Smooth muscle cell (in vitro differentiated cells): ENCODE results near the gene ATP9A. TPM values are rescaled to one million over a fixed set of nuclear protein-coding genes. Genes with fewer than 3 reads are reported as not detected.

ENCODE experiments used
- DNase-seq: peaks from one replicate; lab custom pipeline; 2025; ENCODE audit not compliant: unreplicated experiment; lab: John Stamatoyannopoulos, UW
- H2AFZ ChIP-seq: fragments of 200-600 bp; sonication (generic); 2 replicates; pipeline ENCODE4 v1.6.0; 2016; ENCODE audit warnings: antibody characterized with exemption, low read depth, mild to moderate bottlenecking
- H3F3A ChIP-seq: fragments of 200-600 bp; sonication (generic); 2 replicates; pipeline ENCODE4 v1.6.0; 2017; ENCODE audit warnings: antibody characterized with exemption, low read depth
- H3K27ac ChIP-seq: fragments of 200-600 bp; sonication (generic); 2 replicates; pipeline ENCODE4 v1.5.1; 2016; ENCODE audit warnings: low read depth, mild to moderate bottlenecking
- H3K27me3 ChIP-seq: fragments of 200-600 bp; sonication (generic); 2 replicates; pipeline ENCODE4 v1.6.1; 2016; ENCODE audit warnings: low read depth, mild to moderate bottlenecking
- H3K36me3 ChIP-seq: fragments of 200-600 bp; sonication (generic); 2 replicates; pipeline ENCODE4 v1.5.1; 2016; ENCODE audit warnings: low read depth
- H3K4me1 ChIP-seq: fragments of 200-600 bp; sonication (generic); 2 replicates; pipeline ENCODE4 v1.5.1; 2016; ENCODE audit warnings: low read depth
- H3K4me2 ChIP-seq: fragments of 200-600 bp; sonication (generic); 2 replicates; pipeline ENCODE4 v1.6.0; 2016; ENCODE audit warnings: mild to moderate bottlenecking
- H3K4me3 ChIP-seq: fragments of 200-600 bp; sonication (generic); 2 replicates; pipeline ENCODE4 v1.5.1; 2016; ENCODE audit warnings: mild to moderate bottlenecking
- H3K79me2 ChIP-seq: fragments of 200-600 bp; sonication (generic); 2 replicates; pipeline ENCODE4 v1.6.0; 2016; ENCODE audit warnings: low read depth, mild to moderate bottlenecking
- H3K9ac ChIP-seq: fragments of 200-600 bp; sonication (generic); 2 replicates; pipeline ENCODE4 v1.6.0; 2016; ENCODE audit warnings: low read depth
- H3K9me3 ChIP-seq: fragments of 200-600 bp; sonication (generic); replicated peaks from 2 replicates; pipeline ENCODE4 v1.5.1; 2016; ENCODE audit warnings: low read depth
- H4K20me1 ChIP-seq: fragments of 200-600 bp; sonication (generic); 2 replicates; pipeline ENCODE4 v1.6.0; 2016; ENCODE audit warnings: low read depth
- WGBS: methylation state at CpG from one replicate; pipeline ENCODE4 v1.1.7; 2016; ENCODE audit warnings: low lambda C conversion rate; 5-methylcytosine and 5-hydroxymethylcytosine counted together
- polyA plus RNA-seq: library from polyadenylated mRNA; unstranded; fragments of >200 nt; fragmentation: Nextera tagmentation; extraction: Ambion mirVana; gene quantifications from 2 replicates; pipeline ENCODE4 v1.2.1, GENCODE V29; 2016
- total RNA-seq: library from RNA; depleted of rRNA; stranded (reverse); fragments of >200 nt; gene quantifications from 2 replicates; pipeline ENCODE4 v1.2.3, GENCODE V29; 2014
- TF ChIP-seq, protein P1 (sequence below): fragments of 200-600 bp; sonication (generic); IDR thresholded peaks from 2 replicates; pipeline ENCODE4 v1.5.1; 2017; ENCODE audit warnings: borderline replicate concordance, mild to moderate bottlenecking, antibody characterized with exemption; ENCODE audit not compliant: insufficient read depth, poor library complexity, severe bottlenecking

Gene ATP9A
- total and polyA plus RNA-seq, 2 experiments from 2014 or later = 3.4 to 8.0 TPM

DNA sequence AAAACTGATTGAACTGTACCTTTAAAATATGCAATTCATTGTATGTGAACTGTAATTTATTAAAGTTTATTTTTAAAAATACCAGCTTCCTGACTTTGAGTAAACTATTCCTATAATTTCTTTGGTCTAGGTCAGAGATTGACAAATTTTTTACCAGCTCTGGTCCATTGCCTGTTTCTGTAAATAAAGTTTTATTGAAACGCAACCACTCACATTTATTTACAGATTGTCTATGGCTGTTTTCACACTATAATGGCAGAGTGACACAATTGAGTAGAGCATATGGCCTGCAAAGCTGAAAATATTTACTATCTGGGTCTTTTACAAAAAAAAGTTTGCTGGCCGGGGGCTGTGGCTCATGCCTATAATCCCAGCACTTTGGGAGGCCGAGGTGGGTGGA is 192.7 kb downstream of the ATP9A start:
- DNase-seq = no peak

DNA sequence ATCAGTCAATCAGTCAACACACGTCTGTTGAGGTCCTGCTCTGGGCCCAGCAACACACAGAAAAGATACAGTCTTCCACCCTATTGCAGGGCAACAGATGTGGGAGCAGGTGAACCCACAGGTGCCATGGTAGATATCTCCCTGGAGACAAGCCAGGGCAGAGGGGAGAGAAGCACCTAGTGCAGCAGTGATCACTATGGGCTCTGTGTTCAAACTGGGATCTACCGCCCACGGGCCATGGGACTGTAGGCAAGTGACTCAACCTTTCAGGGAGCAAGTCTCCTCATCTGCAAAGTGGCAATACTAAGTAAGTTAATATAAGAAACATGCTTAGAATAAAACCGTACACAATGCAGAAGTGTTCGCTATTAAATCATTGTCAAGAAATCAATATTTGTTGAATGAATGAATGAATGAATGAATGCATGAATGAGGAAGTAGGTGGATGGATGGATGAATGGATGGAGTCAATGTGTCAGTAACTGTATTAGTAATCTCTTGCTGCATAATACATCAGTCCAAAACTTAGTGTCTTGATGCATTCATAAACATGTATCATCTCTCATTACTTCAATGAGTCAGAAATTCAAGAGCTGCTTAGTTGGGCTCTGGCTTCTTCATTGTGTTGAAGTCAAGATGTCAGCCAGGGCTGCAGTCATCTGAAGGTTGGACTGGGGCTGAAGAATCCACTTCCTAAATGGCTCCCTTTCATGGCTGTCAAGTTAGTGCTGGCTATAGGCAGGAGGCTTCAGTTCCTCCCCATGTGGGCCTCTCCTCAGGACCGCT is 193.7 kb downstream of the ATP9A start:
- H3K9me3 ChIP-seq = no peaks in the 10 kb centered on the region
- no peak overlapping the region for H3K27ac ChIP-seq
- no peak overlapping the region for H3K4me3 ChIP-seq
- H3K4me1 ChIP-seq = no peaks in the 10 kb centered on the region
- no peaks in the 10 kb centered on the region for H3K79me2 ChIP-seq
- no peaks in the 10 kb centered on the region for H4K20me1 ChIP-seq
- 96% methylated on average over 6 of the region's 6 CpGs for WGBS
- H3K4me2 ChIP-seq = no peak overlapping the region
- no peaks in the 10 kb centered on the region for H3F3A ChIP-seq
- H3K36me3 ChIP-seq = no peaks in the 10 kb centered on the region
- H3K9ac ChIP-seq = no peak overlapping the region
- DNase-seq = no peak
- H3K27me3 ChIP-seq = no peaks in the 10 kb centered on the region
- TF ChIP-seq, protein P1, sequence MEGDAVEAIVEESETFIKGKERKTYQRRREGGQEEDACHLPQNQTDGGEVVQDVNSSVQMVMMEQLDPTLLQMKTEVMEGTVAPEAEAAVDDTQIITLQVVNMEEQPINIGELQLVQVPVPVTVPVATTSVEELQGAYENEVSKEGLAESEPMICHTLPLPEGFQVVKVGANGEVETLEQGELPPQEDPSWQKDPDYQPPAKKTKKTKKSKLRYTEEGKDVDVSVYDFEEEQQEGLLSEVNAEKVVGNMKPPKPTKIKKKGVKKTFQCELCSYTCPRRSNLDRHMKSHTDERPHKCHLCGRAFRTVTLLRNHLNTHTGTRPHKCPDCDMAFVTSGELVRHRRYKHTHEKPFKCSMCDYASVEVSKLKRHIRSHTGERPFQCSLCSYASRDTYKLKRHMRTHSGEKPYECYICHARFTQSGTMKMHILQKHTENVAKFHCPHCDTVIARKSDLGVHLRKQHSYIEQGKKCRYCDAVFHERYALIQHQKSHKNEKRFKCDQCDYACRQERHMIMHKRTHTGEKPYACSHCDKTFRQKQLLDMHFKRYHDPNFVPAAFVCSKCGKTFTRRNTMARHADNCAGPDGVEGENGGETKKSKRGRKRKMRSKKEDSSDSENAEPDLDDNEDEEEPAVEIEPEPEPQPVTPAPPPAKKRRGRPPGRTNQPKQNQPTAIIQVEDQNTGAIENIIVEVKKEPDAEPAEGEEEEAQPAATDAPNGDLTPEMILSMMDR = no peak
- no peak overlapping the region for H2AFZ ChIP-seq

More for the DNA sequence above, 192.7 kb downstream of the ATP9A start:
- H3K4me1 ChIP-seq = no peaks in the 10 kb centered on the region
- TF ChIP-seq, protein P1 = no peak
- H3K9me3 ChIP-seq = no peaks in the 10 kb centered on the region
- H4K20me1 ChIP-seq = no peaks in the 10 kb centered on the region
- H3F3A ChIP-seq = no peaks in the 10 kb centered on the region
- WGBS = 89% methylated on average over 3 of the region's 3 CpGs
- H2AFZ ChIP-seq = no peak overlapping the region
- H3K9ac ChIP-seq = no peak overlapping the region
- no peak overlapping the region for H3K27ac ChIP-seq
- no peak overlapping the region for H3K4me3 ChIP-seq
- H3K79me2 ChIP-seq = no peaks in the 10 kb centered on the region
- no peak overlapping the region for H3K4me2 ChIP-seq
- H3K36me3 ChIP-seq = no peaks in the 10 kb centered on the region
- no peaks in the 10 kb centered on the region for H3K27me3 ChIP-seq

DNA sequence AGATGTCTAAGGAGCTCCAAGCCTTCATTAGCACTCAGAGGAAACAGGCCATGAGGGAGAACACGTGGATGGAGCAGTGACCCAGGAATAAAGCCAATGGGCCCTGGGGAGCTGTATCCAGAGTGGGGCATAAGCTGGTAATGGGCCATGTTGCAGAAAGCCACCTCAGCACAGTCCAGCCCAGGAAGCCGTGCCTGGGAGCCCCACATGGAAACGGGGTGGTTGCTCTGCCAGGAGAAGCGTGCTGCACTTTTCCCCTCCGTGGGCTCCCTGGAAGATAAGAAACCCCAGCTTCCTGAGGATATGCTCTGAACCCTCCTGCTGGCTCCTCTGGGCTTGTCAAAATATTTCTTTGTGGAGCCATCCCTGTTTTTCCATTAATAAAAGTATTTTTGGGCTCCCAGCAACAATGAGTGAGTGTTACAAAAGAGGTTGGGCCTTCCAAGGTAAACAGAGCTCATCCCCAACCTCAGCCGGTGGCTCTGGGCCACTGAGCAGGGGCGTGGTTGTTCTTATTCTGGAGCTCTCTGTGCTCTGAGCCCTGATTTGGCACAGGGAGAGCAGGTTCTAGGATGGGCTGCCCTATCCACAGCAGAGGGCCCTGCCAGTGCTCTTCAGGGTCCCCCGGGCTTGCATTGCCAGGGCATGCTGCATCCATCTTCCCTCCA is 194.5 kb downstream of the ATP9A start:
- Histone ChIP-seq H3K27ac (no peak overlapping the region), H3K36me3 (no peaks in the 10 kb centered on the region), H3K79me2 (no peaks in the 10 kb centered on the region), H3K9me3 (no peaks in the 10 kb centered on the region), H3F3A (no peaks in the 10 kb centered on the region), H4K20me1 (no peaks in the 10 kb centered on the region), H3K4me1 (no peaks in the 10 kb centered on the region), H3K4me2 (no peak overlapping the region), H3K9ac (no peak overlapping the region), H2AFZ (no peak overlapping the region), H3K4me3 (no peak overlapping the region), H3K27me3 (no peaks in the 10 kb centered on the region)
- TF ChIP-seq, protein P1 = no peak
- DNase-seq = no peak
- 94% methylated on average over 8 of the region's 8 CpGs for WGBS

DNA sequence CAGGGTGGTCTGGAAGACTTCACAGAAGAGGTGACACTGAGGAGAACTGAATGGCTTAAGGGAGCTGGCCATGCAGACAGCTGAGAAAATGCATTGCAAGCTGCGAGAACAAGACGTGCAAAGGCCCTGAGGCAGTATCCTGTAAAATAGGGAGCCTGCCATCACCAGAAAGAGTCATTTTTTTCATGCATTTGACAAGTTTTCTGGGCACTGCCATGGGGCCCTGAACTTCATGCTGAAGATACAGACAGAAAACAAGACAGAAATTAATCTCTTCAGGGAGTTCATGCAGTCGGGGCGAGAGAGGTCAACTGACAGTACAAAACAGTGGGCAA is 196.8 kb downstream of the ATP9A start:
- Histone ChIP-seq H3K27me3 (no peaks in the 10 kb centered on the region), H3K36me3 (no peaks in the 10 kb centered on the region), H3F3A (no peaks in the 10 kb centered on the region), H3K4me1 (no peaks in the 10 kb centered on the region), H3K4me3 (no peak overlapping the region), H3K9ac (no peak overlapping the region), H3K9me3 (no peaks in the 10 kb centered on the region), H3K27ac (no peak overlapping the region), H3K79me2 (no peaks in the 10 kb centered on the region), H2AFZ (no peak overlapping the region), H3K4me2 (no peak overlapping the region), H4K20me1 (no peaks in the 10 kb centered on the region)
- TF ChIP-seq, protein P1 = no peak
- 92% methylated on average over 4 of the region's 4 CpGs for WGBS
- DNase-seq = no peak
